Activated T-helper 17 cell treated with anti-CD3 and anti-CD28 coated beads, Interleukin-2, amount 50 U/mL, for 72 hours (primary cell): ENCODE measurements around the gene RXRA. TPM values are rescaled to one million over a fixed set of nuclear protein-coding genes. Genes with fewer than 3 reads are reported as not detected.

ENCODE experiments used
- ATAC-seq: fragments of 150-1000 bp; cut with Tn5 transposase; replicated peaks from 2 replicates; pipeline ENCODE4 v1.10.0; 2021; ENCODE audit warnings: mild to moderate bottlenecking, moderate library complexity
- H3K27ac Mint-ChIP-seq: one replicate; pipeline ENCODE4 v1.8.0; 2022; ENCODE audit warnings: mixed read lengths
- H3K27me3 Mint-ChIP-seq: one replicate; pipeline ENCODE4 v1.8.0; 2022; ENCODE audit warnings: mixed read lengths
- H3K36me3 Mint-ChIP-seq: one replicate; pipeline ENCODE4 v1.8.0; 2022; ENCODE audit warnings: low read depth, mild to moderate bottlenecking, mixed read lengths
- H3K4me1 Mint-ChIP-seq: one replicate; pipeline ENCODE4 v1.8.0; 2022; ENCODE audit warnings: mixed read lengths
- H3K4me3 Mint-ChIP-seq: one replicate; pipeline ENCODE4 v1.8.0; 2022; ENCODE audit warnings: mild to moderate bottlenecking, mixed read lengths
- H3K9me3 Mint-ChIP-seq: one replicate; pipeline ENCODE4 v1.8.0; 2022; ENCODE audit warnings: mixed read lengths
- total RNA-seq, 2 donors: library from RNA; stranded (reverse); gene quantifications; one replicate each; pipeline ENCODE4 v1.2.3, GENCODE V29; 2022

Gene RXRA
- total RNA-seq, 2 donors from 2014 or later, result 4.2 to 41.6 TPM

DNA sequence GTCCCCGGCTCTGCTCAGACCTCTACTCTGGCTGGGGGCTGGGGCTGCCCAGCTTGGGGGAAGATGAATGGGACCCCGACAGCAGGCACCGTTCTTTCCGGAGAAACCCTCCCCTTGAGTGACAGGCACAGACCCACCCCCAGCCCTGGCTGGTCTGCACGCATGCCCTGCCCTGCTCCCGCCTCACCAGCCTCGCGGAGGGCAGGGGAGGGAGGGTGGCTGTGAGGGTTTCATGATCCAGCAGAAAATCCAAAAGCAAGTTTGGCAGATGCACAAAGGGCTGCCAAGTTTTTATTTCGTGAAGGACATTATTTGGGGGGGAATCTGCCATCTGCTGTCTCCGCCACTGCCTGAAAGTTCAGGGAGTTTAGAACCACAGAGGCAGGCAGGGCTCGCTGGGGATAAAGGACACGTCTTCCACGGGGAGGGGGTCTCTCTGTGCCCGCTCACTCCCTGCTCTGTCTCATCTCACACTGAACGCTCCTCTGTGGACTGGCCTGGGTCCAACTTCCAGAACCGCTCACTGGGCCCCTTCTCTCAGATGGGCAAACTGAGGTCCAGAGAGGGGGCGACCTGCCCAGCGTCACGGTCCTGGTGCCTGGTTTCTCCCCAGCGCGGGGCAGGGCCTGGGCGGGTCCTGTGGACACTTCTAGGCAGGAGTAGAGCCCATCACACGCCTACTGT is 92.9 kb downstream of the RXRA start:
- Mint-ChIP-seq H3K36me3 (no peaks in the 10 kb centered on the region), H3K27me3 (no peaks in the 10 kb centered on the region), H3K4me3 (no peak overlapping the region), H3K9me3 (no peaks in the 10 kb centered on the region), H3K27ac (no peak overlapping the region), H3K4me1 (no peaks in the 10 kb centered on the region)
- no peak for ATAC-seq

- Mint-ChIP-seq H3K9me3 (no peaks in the 10 kb centered on the region), H3K27ac (no peak overlapping the region), H3K4me3 (no peak overlapping the region), H3K27me3 (no peaks in the 10 kb centered on the region), H3K36me3 (no peaks in the 10 kb centered on the region), H3K4me1 (no peaks in the 10 kb centered on the region)
- peak; percentile 24 for ATAC-seq
Measured at GRCh38 chr9:134419684-134420076, 93.4 kb downstream of the RXRA start.

GRCh38 chr9:134420281-134420845 is 94.1 kb downstream of the RXRA start:
- Mint-ChIP-seq H3K4me3 (no peak overlapping the region), H3K27ac (no peak overlapping the region), H3K27me3 (no peaks in the 10 kb centered on the region), H3K4me1 (no peaks in the 10 kb centered on the region), H3K9me3 (no peaks in the 10 kb centered on the region), H3K36me3 (no peaks in the 10 kb centered on the region)
- no peak for ATAC-seq

GRCh38 chr9:134420974-134421432 is 94.7 kb downstream of the RXRA start:
- no peak for ATAC-seq
- no peaks in the 10 kb centered on the region for H3K27me3 Mint-ChIP-seq
- no peak overlapping the region for H3K4me3 Mint-ChIP-seq
- H3K4me1 Mint-ChIP-seq, result no peaks in the 10 kb centered on the region
- no peaks in the 10 kb centered on the region for H3K9me3 Mint-ChIP-seq
- no peaks in the 10 kb centered on the region for H3K36me3 Mint-ChIP-seq
- peak overlapping the region; percentile 50 for H3K27ac Mint-ChIP-seq

GRCh38 chr9:134421888-134422287 is 95.6 kb downstream of the RXRA start:
- H3K27me3 Mint-ChIP-seq, result no peaks in the 10 kb centered on the region
- H3K4me1 Mint-ChIP-seq, result no peaks in the 10 kb centered on the region
- H3K4me3 Mint-ChIP-seq, result no peak overlapping the region
- H3K27ac Mint-ChIP-seq, result no peak overlapping the region
- no peaks in the 10 kb centered on the region for H3K9me3 Mint-ChIP-seq
- H3K36me3 Mint-ChIP-seq, result no peaks in the 10 kb centered on the region
- ATAC-seq, result no peak

GRCh38 chr9:134422301-134423090 is 96.2 kb downstream of the RXRA start:
- ATAC-seq, result no peak
- H3K36me3 Mint-ChIP-seq, result no peaks in the 10 kb centered on the region
- H3K27ac Mint-ChIP-seq, result no peak overlapping the region
- no peak overlapping the region for H3K4me3 Mint-ChIP-seq
- no peaks in the 10 kb centered on the region for H3K4me1 Mint-ChIP-seq
- no peaks in the 10 kb centered on the region for H3K9me3 Mint-ChIP-seq
- H3K27me3 Mint-ChIP-seq, result no peaks in the 10 kb centered on the region

DNA sequence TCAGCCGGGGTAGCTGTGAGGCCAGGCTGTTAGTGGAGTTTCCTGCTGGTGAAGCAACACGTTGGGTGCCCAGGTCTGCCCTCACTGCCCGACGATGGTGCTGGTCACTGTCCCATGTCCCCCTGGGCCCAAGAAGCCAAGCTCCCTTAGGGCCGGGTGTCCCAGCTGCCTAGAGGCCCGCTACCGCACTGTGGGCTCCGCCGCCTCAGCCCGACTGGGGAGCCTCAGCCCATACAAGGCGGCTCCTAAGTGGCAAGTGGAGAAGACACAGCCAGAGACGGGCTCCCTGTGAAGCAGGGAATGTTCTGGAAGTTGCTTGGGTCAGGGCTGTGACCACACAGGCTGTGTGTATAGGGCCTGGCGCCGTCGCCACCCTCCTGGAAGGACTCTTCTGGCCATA is 96.9 kb downstream of the RXRA start:
- no peak for ATAC-seq
- H3K27ac Mint-ChIP-seq, result no peak overlapping the region
- no peaks in the 10 kb centered on the region for H3K36me3 Mint-ChIP-seq
- H3K4me3 Mint-ChIP-seq, result no peak overlapping the region
- no peaks in the 10 kb centered on the region for H3K27me3 Mint-ChIP-seq
- H3K4me1 Mint-ChIP-seq, result no peaks in the 10 kb centered on the region
- H3K9me3 Mint-ChIP-seq, result no peaks in the 10 kb centered on the region

DNA sequence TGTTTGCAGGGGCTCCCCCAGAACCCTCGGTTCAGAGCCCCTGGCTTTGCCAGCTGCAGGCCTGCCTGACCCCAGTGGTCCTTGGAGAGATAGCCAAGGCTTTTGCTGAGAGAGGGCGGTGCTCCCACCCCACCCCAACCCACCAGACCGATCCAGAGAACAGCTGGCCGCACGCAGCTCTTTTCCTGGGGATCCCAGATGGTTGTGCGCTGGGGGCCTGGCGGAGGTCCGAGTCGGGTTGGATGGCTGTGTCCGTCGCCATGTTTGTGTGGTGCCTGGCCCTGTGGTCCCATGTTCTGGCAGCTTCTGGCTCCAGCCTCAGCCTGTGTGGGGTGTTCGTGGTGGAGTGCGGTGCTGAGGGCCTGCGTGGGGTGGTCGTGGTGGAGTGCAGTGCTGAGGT is 97.5 kb downstream of the RXRA start:
- H3K27me3 Mint-ChIP-seq, result no peaks in the 10 kb centered on the region
- ATAC-seq, result no peak
- no peaks in the 10 kb centered on the region for H3K36me3 Mint-ChIP-seq
- H3K4me1 Mint-ChIP-seq, result no peaks in the 10 kb centered on the region
- H3K27ac Mint-ChIP-seq, result no peak overlapping the region
- H3K9me3 Mint-ChIP-seq, result no peaks in the 10 kb centered on the region
- H3K4me3 Mint-ChIP-seq, result no peak overlapping the region

GRCh38 chr9:134424818-134425217 is 98.6 kb downstream of the RXRA start:
- Mint-ChIP-seq H3K36me3 (no peaks in the 10 kb centered on the region), H3K27me3 (no peaks in the 10 kb centered on the region), H3K4me3 (no peak overlapping the region), H3K4me1 (no peaks in the 10 kb centered on the region), H3K27ac (no peak overlapping the region), H3K9me3 (no peaks in the 10 kb centered on the region)
- ATAC-seq, result no peak

- H3K4me1 Mint-ChIP-seq, result no peaks in the 10 kb centered on the region
- H3K9me3 Mint-ChIP-seq, result no peaks in the 10 kb centered on the region
- no peak overlapping the region for H3K27ac Mint-ChIP-seq
- ATAC-seq, result no peak
- H3K36me3 Mint-ChIP-seq, result no peaks in the 10 kb centered on the region
- no peaks in the 10 kb centered on the region for H3K27me3 Mint-ChIP-seq
- no peak overlapping the region for H3K4me3 Mint-ChIP-seq
Measured at GRCh38 chr9:134425401-134425800, 99.1 kb downstream of the RXRA start.

GRCh38 chr9:134425812-134426211 is 99.6 kb downstream of the RXRA start:
- Mint-ChIP-seq H3K27ac (no peak overlapping the region), H3K36me3 (no peaks in the 10 kb centered on the region), H3K27me3 (no peaks in the 10 kb centered on the region), H3K4me1 (no peaks in the 10 kb centered on the region), H3K9me3 (no peaks in the 10 kb centered on the region), H3K4me3 (no peak overlapping the region)
- ATAC-seq, result no peak

DNA sequence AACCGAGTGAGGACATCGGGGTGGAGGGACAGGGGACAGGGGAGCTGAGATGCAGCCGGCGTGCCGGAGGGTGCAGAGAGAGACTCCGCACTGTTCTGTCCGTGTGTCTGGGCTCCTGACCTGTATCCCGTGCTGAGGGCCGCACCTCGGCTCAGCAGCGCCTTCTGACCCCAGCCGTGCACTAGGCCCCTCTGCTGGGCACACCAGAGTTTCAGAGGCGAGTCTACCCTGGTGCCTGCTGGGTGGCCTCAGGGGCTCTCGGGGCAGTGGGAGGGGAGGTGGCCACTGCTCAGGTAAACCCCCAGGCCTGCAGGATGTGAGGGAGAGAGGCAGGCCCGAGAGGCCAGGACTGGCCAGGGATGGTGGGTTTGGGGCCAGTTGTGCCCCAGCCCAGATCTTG is 100.2 kb downstream of the RXRA start:
- H3K9me3 Mint-ChIP-seq, result no peaks in the 10 kb centered on the region
- no peaks in the 10 kb centered on the region for H3K27me3 Mint-ChIP-seq
- no peaks in the 10 kb centered on the region for H3K36me3 Mint-ChIP-seq
- no peaks in the 10 kb centered on the region for H3K4me1 Mint-ChIP-seq
- no peak overlapping the region for H3K27ac Mint-ChIP-seq
- no peak overlapping the region for H3K4me3 Mint-ChIP-seq
- ATAC-seq, result no peak

GRCh38 chr9:134427153-134427782 is 101.0 kb downstream of the RXRA start:
- ATAC-seq, result no peak
- no peaks in the 10 kb centered on the region for H3K9me3 Mint-ChIP-seq
- no peaks in the 10 kb centered on the region for H3K36me3 Mint-ChIP-seq
- H3K27me3 Mint-ChIP-seq, result no peaks in the 10 kb centered on the region
- no peaks in the 10 kb centered on the region for H3K4me1 Mint-ChIP-seq
- no peak overlapping the region for H3K4me3 Mint-ChIP-seq
- H3K27ac Mint-ChIP-seq, result no peak overlapping the region

DNA sequence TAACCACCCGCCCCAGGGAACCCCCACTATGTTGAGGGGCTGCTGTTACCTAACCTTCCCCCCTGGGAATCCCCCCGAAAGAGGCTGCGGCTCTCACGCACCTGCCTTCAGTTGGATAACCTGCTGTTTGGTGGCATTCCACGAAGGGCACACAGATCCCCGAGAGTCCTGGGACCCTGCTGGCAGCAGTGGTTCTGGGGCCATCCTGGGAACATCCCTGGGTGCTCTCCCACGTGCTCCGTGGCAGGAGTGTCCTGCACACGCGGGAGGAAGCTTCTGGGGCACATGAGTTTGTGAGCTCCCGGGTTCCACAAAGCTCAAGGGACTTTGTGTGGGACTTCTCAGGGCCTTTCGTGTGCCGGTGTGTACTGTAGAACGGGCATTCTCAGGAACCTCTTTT is 102.3 kb downstream of the RXRA start:
- no peak for ATAC-seq
- Mint-ChIP-seq H3K4me1 (no peaks in the 10 kb centered on the region), H3K9me3 (no peaks in the 10 kb centered on the region), H3K4me3 (no peak overlapping the region), H3K27me3 (no peaks in the 10 kb centered on the region), H3K27ac (no peak overlapping the region), H3K36me3 (peaks cover 7% of the 10 kb centered on the region)

GRCh38 chr9:134429007-134429406 is 102.8 kb downstream of the RXRA start:
- no peaks in the 10 kb centered on the region for H3K4me1 Mint-ChIP-seq
- no peak for ATAC-seq
- no peak overlapping the region for H3K27ac Mint-ChIP-seq
- no peaks in the 10 kb centered on the region for H3K27me3 Mint-ChIP-seq
- no peak overlapping the region for H3K4me3 Mint-ChIP-seq
- H3K36me3 Mint-ChIP-seq, result peaks cover 7% of the 10 kb centered on the region
- no peaks in the 10 kb centered on the region for H3K9me3 Mint-ChIP-seq
